Skeletal muscle satellite cell (primary cell): ENCODE results near the gene ZNF804A.
A peak's percentile ranks its signal among the peaks of the same experiment; 100 is the strongest.
"Not testable (repeated sequence)": the region's sequence is repeated elsewhere in the genome, so short reads cannot be mapped to it uniquely, and the experiment has no call there.

Experiments
- H3K27me3 ChIP-seq: 2 replicates; pipeline ENCODE4 v1.7.0; 2013; ENCODE audit warnings: low read length; ENCODE audit not compliant: control insufficient read depth, insufficient read depth
- H3K36me3 ChIP-seq: 2 replicates; pipeline ENCODE4 v1.7.0; 2013; ENCODE audit warnings: mild to moderate bottlenecking, control low read depth, low read length; ENCODE audit not compliant: insufficient read depth
- H3K4me1 ChIP-seq: 2 replicates; pipeline ENCODE4 v1.7.0; 2013; ENCODE audit warnings: low read length; ENCODE audit not compliant: control insufficient read depth, insufficient read depth
- H3K4me2 ChIP-seq: 2 replicates; pipeline ENCODE4 v1.7.0; 2013; ENCODE audit warnings: mild to moderate bottlenecking, low read length
- H3K4me3 ChIP-seq: 2 replicates; pipeline ENCODE4 v1.7.0; 2013; ENCODE audit warnings: low read length
- H3K9ac ChIP-seq: 2 replicates; pipeline ENCODE4 v1.7.0; 2013; ENCODE audit warnings: mild to moderate bottlenecking, low read depth, low read length, moderate library complexity
- H3K9me3 ChIP-seq: replicated peaks from 2 replicates; pipeline ENCODE4 v1.7.0; 2013; ENCODE audit warnings: mild to moderate bottlenecking, control low read depth, low read length

The ZNF804A gene

DNA sequence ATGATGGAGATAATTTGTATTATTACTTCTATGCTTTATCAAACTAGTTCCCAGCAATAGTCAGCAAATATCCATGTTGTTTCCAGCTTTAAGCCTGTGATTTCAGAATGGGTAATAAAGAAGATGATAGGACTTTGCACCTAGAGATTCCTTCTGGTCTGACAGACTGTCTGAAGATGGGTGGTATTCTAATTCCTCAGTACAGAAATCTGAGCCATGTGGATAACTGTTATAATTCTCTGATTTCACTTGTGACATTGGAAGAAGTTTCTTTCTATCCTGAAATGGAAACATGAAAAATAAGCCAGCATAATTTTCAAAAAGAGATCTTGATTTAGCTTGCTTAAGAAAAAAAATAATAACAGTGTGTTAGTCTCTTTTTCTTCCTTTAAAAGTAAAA is 130.1 kb downstream of the ZNF804A start:
- Histone ChIP-seq H3K4me2 (no peak overlapping the region), H3K36me3 (no peaks in the 10 kb centered on the region), H3K4me1 (no peaks in the 10 kb centered on the region), H3K27me3 (no peaks in the 10 kb centered on the region), H3K9ac (no peak overlapping the region), H3K9me3 (no peaks in the 10 kb centered on the region), H3K4me3 (no peak overlapping the region)

GRCh38 chr2:184729581-184729980 is 131.3 kb downstream of the ZNF804A start:
- Histone ChIP-seq H3K9ac (no peak overlapping the region), H3K27me3 (no peaks in the 10 kb centered on the region), H3K4me3 (no peak overlapping the region), H3K4me1 (no peaks in the 10 kb centered on the region), H3K9me3 (no peaks in the 10 kb centered on the region), H3K4me2 (no peak overlapping the region), H3K36me3 (no peaks in the 10 kb centered on the region)

- Histone ChIP-seq H3K36me3 (no peaks in the 10 kb centered on the region), H3K4me3 (no peak overlapping the region), H3K4me1 (no peaks in the 10 kb centered on the region), H3K9ac (no peak overlapping the region), H3K27me3 (no peaks in the 10 kb centered on the region), H3K9me3 (no peaks in the 10 kb centered on the region), H3K4me2 (no peak overlapping the region)
These were observed 132.0 kb downstream of the ZNF804A start for GRCh38 chr2:184730288-184730687.

GRCh38 chr2:184734338-184734737 is 136.0 kb downstream of the ZNF804A start:
- H3K27me3 ChIP-seq: no peaks in the 10 kb centered on the region
- H3K4me2 ChIP-seq: no peak overlapping the region
- no peaks in the 10 kb centered on the region for H3K9me3 ChIP-seq
- H3K9ac ChIP-seq: no peak overlapping the region
- no peak overlapping the region for H3K4me3 ChIP-seq
- H3K36me3 ChIP-seq: no peaks in the 10 kb centered on the region
- no peaks in the 10 kb centered on the region for H3K4me1 ChIP-seq

DNA sequence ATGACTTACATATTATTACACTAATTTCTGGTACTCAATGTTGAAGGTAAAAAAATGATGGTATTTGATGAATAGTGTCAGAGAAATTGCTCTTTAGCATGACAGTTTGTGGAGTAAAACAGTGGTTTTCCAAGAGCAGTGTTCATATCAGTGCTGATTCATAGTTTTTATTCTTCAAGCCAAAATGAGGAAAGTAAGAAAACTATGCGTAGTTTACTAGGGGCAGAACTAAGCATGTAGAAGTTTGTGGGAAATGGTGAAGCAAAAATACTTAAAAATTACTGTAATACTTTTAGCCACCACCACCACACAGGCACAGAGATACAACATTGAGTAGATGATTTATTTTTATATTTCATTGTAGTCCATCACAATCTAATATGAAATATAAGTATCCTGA is 137.3 kb downstream of the ZNF804A start:
- Histone ChIP-seq H3K4me3 (no peak overlapping the region), H3K36me3 (no peaks in the 10 kb centered on the region), H3K9ac (no peak overlapping the region), H3K4me1 (no peaks in the 10 kb centered on the region), H3K4me2 (no peak overlapping the region), H3K27me3 (no peaks in the 10 kb centered on the region), H3K9me3 (no peaks in the 10 kb centered on the region)

GRCh38 chr2:184743096-184743495 is 144.8 kb downstream of the ZNF804A start:
- Histone ChIP-seq H3K4me1 (no peaks in the 10 kb centered on the region), H3K4me3 (no peak overlapping the region), H3K36me3 (no peaks in the 10 kb centered on the region), H3K4me2 (no peak overlapping the region), H3K9me3 (no peaks in the 10 kb centered on the region), H3K27me3 (no peaks in the 10 kb centered on the region), H3K9ac (no peak overlapping the region)

DNA sequence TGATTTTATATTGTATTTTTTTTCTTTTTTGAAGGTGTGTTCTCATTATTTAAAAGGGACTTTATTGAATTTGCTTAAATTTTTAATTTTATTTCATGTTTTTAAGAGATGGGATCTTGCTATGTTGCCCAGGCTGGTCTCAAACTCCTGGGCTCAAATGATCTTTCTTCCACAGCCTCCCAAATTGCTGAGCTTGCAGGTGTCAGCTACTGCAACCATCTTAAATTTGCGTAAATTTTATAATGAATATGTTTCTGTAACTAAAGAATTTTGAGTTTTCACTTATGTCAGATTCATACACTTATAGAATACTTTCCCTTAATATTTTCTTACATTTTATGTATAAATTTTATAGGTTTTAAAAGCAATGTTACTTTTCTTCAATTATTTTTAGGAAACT is 157.8 kb downstream of the ZNF804A start:
- Histone ChIP-seq H3K4me3 (no peak overlapping the region), H3K4me1 (peaks cover 7% of the 10 kb centered on the region), H3K9ac (no peak overlapping the region), H3K4me2 (no peak overlapping the region), H3K27me3 (no peaks in the 10 kb centered on the region), H3K9me3 (no peaks in the 10 kb centered on the region), H3K36me3 (no peaks in the 10 kb centered on the region)

- H3K4me1 ChIP-seq: peaks cover 7% of the 10 kb centered on the region
- no peaks in the 10 kb centered on the region for H3K27me3 ChIP-seq
- H3K9me3 ChIP-seq: no peaks in the 10 kb centered on the region
- H3K4me2 ChIP-seq: no peak overlapping the region
- H3K9ac ChIP-seq: no peak overlapping the region
- H3K36me3 ChIP-seq: no peaks in the 10 kb centered on the region
- H3K4me3 ChIP-seq: no peak overlapping the region
These were observed 158.6 kb downstream of the ZNF804A start for GRCh38 chr2:184756885-184757284.

DNA sequence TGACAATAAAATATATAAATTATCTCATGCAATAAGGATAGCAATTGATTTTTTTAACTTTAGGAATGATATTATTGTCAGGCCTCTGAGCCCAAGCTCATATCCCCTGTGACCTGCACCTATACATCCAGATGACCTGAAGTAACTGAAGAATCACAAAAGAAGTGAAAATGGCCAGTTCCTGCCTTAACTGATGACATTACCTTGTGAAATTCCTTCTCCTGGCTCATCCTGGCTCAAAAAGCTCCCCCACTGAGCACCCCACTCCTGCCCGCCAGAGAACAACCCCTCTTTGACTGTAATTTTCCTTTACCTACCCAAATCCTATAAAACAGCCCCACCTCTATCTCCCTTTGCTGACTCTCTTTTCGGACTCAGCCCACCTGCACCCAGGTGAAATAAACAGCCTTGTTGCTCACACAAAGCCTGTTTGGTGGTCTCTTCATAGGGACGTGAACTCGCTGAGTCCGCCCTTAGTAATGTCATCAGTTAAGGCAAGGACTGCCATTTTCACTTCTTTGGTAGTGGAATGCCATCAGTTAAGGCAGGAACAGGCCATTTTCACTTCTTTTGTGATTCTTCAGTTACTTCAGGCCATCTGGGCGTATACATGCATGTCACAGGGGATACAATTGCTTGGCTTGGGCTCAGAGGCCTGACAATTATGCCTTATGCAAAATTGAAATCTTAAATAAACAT is 161.4 kb downstream of the ZNF804A start:
- not testable (repeated sequence) for H3K4me1 ChIP-seq, H3K36me3 ChIP-seq, H3K4me2 ChIP-seq, H3K9me3 ChIP-seq, H3K27me3 ChIP-seq, H3K9ac ChIP-seq, H3K4me3 ChIP-seq

GRCh38 chr2:184760931-184761330 is 162.6 kb downstream of the ZNF804A start:
- Histone ChIP-seq H3K27me3 (no peaks in the 10 kb centered on the region), H3K9me3 (no peaks in the 10 kb centered on the region), H3K36me3 (no peaks in the 10 kb centered on the region), H3K4me3 (no peak overlapping the region), H3K4me1 (peaks cover 7% of the 10 kb centered on the region), H3K9ac (no peak overlapping the region), H3K4me2 (no peak overlapping the region)

- Histone ChIP-seq H3K4me1 (peaks cover 20% of the 10 kb centered on the region), H3K9ac (no peak overlapping the region), H3K36me3 (no peaks in the 10 kb centered on the region), H3K27me3 (no peaks in the 10 kb centered on the region), H3K9me3 (no peaks in the 10 kb centered on the region), H3K4me2 (peak overlapping the region; percentile 17), H3K4me3 (no peak overlapping the region)
These were observed 167.0 kb downstream of the ZNF804A start for GRCh38 chr2:184765112-184765895.

DNA sequence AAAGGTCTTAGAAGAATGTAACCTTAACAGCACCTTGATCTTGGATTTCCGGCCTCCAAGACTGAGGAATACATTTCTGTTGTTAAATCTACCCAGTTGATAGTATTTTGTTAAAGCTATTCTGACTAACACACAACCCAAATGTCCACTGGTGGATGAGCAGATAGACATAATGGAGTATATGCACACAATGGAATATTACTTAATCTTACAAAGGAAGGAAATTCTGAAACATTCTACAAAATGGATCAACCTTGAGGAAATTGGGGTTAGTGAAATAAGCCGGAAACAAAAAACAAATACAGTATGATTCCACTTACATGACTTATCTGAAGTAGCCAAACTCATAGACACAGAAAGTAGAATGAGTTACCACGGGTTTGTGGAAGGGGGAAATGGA is 168.7 kb downstream of the ZNF804A start:
- no peaks in the 10 kb centered on the region for H3K36me3 ChIP-seq
- H3K27me3 ChIP-seq: no peaks in the 10 kb centered on the region
- no peak overlapping the region for H3K9ac ChIP-seq
- no peaks in the 10 kb centered on the region for H3K9me3 ChIP-seq
- peaks cover 20% of the 10 kb centered on the region for H3K4me1 ChIP-seq
- no peak overlapping the region for H3K4me3 ChIP-seq
- H3K4me2 ChIP-seq: no peak overlapping the region
